NCI-H187 treated with DMSO at 0.1 percent for 48 hours (cell line): ENCODE data around the gene TSNAXIP1.

Experiments
- DNase-seq: peaks from one replicate; lab custom pipeline; 2025; lab: John Stamatoyannopoulos, UW

Gene TSNAXIP1, protein sequence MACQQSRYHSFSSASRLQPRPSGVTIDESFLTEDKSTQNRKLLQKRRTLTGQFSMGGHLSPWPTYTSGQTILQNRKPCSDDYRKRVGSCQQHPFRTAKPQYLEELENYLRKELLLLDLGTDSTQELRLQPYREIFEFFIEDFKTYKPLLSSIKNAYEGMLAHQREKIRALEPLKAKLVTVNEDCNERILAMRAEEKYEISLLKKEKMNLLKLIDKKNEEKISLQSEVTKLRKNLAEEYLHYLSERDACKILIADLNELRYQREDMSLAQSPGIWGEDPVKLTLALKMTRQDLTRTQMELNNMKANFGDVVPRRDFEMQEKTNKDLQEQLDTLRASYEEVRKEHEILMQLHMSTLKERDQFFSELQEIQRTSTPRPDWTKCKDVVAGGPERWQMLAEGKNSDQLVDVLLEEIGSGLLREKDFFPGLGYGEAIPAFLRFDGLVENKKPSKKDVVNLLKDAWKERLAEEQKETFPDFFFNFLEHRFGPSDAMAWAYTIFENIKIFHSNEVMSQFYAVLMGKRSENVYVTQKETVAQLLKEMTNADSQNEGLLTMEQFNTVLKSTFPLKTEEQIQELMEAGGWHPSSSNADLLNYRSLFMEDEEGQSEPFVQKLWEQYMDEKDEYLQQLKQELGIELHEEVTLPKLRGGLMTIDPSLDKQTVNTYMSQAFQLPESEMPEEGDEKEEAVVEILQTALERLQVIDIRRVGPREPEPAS

DNA sequence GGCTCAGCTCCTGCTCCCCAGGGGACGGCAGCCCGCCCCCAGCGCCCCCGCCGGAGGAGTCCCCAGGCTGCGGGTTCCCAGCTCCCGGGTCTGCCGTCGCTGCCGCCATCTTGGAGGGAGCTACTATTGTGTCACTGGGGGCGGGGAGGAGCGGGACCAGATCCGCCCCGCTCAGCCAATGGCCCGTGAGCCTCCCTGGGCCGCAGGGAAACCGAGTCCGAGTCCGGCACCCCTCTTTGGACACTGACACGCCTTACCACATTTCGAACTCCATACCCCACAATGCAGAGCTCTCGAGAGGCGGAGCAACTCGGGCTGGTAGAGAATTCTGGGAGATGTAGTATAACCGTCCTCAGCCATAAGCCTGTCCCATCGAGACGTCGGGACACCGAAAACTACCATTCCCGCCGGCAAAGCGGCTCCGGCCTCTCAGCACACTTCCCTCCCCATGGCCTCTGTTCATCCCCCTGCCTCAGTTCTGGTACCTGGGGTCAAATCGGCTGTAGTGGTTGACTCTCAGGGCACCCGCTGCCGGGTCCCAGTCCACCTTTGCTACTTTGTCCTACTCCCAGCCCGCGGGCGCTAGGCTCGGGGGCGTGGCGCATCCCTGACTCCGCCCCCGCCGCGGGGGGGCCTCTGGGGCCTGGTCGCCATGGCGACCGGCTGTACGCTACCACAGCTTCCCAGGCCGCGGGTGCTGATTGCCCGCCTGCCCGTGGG is at the start of gene TSNAXIP1, which contains the start of gene RANBP10:
TSNAXIP1 (plus strand) TSS at position 462 of the 720 bp plus-strand sequence. CDS start 261 bp downstream, outside the sequence.
RANBP10 (minus strand) TSS at position 133 of the 720 bp plus-strand sequence; CDS start at position 109, 24 bp downstream.
- DNase-seq: peak; percentile 79

DNA sequence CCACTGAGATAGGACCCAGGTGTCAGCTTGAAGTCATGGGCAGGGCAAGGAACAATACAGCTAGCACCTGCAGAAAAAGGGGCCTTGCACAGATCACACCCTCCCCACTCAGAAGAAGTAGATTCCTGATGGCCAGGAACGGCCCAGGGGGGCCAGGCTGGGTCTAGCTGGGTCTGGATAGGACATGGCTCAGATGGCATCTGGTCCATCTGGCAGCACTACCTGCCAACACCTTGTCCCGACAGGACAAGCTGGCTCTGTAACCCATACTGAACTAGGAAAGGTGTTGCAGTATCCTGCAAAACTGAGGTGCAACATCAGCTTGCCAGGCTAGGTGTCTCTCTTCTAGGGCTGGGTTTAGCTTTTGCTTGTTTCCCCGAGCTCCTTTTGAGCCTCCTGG is 48.7 kb upstream of the TSNAXIP1 start:
- DNase-seq: no peak

DNA sequence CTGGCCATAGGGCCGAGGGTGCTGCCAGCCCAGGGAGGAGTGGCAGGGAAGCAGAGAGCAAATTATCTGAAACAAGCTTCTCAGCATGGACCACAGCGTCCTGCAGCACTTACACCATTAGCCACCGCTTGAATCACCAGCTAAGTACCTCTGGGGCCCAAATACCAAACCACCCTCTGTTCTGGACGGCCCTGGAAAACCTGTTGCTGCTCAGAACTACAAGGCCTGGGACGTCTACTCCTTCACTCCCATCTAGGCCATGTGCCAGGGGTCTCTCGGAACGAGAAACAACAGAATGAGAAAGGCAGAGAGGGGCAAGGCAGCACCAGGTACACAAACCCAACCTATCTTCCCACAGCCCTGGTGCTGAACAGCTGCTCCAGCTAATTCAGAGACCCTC is 47.7 kb upstream of the TSNAXIP1 start:
- no peak for DNase-seq

DNA sequence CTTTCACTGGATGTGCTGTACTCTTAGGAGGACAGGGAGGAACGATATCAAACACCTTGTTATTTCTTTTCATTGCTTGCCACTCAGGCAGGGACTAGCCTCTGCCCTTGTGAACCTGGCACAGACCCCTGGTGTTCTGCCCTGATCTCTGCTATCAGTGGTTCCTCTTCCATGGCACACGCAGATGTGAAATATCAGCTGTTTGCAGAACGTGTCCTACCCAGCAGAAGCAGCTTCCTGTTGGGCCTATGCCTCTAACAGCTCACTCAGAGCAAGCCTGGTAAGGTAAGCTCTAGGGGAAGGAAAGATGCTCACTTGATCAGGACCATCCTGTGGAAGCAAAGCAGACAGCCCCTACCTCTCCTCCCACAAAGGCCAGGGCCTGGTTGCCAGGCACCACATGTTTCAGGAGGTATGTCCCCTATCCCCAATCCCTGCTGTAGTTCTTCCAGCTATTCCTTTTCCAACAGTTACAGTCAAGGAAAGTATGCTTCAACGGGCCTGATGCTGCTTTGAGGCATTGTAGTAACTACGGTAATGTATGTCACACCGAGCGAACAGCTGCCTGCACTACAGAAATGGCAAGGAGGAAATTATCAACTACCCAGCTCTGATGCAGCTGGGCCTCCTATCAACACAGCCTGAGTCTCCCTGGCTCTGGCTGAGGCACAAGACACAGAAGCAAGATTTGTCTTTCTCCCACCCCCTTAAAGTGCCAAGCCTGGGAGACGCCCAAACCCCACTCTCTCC is 46.3 kb upstream of the TSNAXIP1 start:
- no peak for DNase-seq

DNA sequence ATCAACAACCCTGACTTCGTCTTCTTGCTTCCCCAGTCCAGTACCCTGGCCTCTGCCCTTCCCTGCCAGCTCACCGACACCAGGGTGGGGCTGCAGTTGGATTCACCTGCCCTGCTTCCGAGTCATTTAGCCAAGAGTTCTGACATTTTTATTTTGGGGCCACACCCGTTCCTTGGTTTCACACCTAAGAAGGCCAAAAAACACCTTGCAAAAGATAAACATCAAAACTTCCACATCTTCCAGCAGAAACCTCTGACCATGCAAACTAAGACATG is 45.8 kb upstream of the TSNAXIP1 start:
- DNase-seq: no peak

DNA sequence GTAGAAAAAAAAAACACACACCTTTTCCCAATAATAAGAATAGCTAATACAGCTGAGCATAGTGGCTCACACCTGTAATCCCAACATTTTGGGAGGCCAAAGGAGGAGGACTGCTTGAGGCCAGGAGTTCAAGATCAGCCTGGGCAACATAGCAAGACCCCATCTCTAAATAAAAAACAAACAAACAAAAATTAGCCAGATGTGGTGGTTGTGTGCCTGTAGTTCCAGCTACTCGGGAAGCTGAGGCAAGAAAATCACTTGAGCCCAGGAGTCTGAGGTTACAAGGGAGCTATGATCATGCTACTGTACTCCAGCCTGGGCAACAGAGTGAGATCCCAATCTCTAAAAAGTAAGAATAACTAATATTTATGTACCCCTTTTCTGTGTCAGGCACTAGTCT is 44.8 kb upstream of the TSNAXIP1 start:
- DNase-seq: no peak

DNA sequence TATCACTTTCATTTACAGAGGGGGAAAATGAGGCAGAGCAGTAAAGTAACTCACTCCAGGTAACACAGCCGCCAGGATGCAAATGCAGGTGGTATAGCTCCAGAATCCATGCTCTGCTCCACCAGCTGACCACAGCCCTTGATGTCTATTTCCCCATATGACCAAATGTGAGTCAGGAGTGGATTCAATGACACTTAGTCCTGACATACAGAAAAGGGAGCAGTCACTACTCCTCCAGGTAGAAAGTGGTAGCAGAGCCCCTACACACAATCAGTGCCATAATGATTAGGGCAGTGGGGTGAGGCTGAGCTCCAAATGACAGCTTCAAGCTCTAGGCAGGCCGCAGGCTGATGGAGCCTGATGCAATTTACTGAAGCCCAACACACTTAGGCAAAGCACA is 44.3 kb upstream of the TSNAXIP1 start:
- DNase-seq: no peak

DNA sequence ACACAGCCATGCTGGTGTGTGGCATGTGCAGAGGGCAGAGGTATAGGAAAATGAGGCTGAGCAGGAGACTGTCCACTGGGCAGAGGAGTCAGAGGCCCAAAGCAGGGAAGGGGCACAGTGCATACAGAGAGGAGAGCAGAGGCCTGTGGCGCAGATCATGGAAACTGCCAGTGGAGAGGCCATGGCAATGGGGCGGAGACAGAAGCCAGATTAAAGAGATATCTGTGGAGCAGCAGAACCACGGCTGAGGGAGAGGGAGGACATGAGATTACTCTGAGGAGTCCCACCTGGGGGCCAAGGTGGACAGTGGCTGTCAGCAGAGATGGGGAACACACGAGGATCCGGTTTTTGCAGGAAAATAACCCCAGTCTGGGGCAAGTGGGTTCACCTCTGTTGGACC is 43.6 kb upstream of the TSNAXIP1 start:
- DNase-seq: no peak

DNA sequence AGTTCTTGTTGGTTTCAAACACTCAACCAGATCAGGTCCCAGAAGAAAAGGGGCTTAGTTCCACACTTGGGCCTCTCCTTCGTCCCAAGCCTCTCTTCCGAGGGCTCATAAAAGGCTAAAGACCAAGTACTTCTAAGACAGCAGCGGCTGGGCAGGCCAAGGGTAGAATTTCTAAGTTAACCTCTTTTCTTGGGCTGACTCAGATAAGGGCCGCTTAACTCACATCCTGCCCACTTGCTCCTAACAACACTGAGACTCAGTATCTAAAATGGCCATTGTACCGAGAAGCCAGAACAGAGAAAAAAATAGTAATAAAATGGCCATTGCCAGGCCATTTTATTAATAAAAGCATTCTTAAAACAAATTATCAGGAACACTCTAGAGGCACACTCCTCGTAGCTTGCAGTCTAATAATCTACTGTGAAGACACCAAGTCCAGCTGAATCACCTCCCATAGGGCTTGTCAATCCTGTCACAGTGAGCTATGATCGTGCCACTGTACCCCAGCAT is 42.5 kb upstream of the TSNAXIP1 start:
- no peak for DNase-seq

DNA sequence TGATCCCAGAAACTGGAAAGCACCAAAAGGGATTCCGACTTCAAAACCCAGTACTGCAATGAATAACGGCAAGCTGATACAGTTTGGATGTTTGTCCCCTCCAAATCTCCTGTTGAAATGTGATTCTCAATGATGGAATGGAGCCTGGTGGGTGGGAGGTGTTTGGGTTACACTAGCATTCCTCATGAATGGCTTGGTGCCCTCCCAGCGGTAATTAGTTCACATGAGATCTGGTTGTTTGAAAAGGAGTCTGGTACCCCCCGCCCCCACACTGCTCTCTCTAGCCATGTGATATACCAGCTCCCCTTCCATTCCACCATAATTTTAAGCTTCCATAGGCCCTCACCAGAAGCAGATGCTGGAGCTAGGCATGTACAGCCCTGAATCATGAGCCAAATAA is 40.4 kb upstream of the TSNAXIP1 start:
- no peak for DNase-seq

DNA sequence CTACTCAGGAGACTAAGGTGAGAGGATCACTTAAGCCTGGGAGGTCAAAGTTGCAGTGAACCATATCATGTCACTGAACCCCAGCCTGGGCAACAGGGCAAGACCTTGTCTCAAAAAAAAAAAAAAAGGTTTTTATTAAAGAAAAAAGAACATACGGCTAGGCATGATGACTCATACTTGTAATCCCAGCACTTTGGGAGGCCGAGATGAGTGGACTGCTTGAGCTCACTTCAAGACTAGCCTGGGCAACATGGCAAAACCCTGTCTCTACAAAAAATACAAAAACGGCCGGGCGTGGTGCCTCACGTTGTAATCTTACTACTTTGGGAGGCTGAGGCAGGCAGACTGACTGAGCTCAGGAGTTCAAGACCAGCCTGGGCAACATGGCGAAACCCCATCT is 38.7 kb upstream of the TSNAXIP1 start:
- no peak for DNase-seq

DNA sequence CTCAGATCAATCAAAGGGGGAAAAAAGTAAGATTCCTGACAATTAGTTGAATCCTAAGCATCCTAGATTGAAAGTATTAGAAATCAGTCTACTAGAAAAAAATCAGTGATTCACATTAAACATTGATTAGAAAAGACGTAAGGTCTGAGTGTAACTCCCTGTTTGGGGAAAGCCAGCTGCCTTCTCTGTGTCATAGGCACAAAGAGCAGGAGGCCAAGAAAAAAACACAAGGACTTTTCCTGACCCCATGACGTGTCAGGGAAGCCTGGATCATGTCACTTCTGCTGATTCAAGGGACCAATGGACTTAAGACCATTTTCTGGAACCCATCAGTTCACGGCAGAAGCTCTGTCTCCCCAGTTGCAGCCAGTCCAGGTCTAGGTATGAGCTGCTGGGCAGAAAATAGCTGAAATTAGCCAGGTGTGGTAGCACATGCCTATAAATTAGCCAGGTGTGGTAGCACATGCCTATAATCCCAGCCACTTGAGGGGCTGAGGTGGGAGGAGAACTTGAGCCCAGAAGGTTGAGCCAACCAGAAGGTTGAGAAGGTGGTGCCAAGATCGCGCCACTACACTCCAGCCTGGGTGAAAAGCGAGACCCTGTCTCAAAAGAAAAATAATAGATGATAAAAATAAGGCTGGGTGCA is 36.2 kb upstream of the TSNAXIP1 start:
- DNase-seq: no peak

DNA sequence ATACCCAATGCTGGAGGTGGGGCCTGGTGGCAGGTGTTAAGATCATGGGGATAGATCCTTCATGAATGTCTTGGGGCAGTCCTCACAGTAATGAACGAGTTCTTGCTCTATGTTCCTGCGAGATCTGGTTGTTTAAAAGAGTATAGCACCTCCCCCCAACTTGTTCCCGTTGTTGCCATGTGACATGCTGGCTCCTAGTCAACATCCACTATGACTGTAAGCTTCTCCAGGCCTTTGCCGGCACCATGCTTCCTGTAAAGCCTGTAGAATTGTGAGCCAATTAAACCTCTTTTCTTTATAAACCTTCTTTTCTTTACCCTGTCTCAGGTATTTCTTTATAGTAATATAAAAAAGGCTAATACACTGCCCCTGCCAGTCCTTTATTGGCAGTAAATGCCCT is 33.6 kb upstream of the TSNAXIP1 start:
- DNase-seq: no peak

DNA sequence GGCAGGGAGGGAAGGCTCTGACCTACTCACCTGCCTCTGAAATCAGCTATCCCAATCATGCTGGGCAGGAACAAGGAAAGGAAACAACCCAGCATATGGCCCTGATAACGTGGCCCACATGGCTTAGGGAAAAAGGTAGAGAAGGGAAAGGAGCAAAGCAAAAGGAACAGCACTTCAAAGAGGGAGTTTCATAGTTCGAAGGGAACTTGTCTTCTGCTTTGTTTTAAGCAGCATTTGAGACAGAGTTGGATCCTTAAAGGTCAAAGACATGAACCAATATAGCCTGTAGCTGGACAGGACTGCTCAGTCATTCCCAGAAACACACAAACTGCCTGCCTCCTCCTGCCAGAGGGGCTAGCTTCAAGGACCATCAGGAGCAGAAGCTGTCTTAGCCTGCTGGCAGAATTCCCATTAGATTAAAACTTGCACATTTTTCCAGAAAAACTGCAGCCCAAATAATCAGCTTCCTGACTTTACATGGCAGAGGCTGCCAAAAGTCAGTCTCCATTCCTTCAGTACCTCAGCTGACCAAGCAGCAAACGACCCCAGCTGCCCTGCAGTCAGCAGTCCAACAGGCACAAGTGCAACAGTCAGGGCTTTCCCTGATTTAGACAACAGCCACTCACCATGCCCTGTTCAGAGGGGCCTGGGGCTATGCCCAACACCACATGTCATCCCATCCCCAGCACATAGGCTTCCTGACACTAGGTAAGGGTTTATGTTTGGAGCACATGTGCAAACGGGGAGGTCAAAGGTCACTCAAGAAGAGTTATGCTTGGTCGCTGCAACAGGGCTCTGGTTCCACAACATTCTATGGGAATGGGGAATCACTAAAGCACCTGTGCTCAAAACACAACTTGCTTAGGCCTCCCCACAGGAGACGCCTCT is 32.9 kb upstream of the TSNAXIP1 start:
- no peak for DNase-seq

DNA sequence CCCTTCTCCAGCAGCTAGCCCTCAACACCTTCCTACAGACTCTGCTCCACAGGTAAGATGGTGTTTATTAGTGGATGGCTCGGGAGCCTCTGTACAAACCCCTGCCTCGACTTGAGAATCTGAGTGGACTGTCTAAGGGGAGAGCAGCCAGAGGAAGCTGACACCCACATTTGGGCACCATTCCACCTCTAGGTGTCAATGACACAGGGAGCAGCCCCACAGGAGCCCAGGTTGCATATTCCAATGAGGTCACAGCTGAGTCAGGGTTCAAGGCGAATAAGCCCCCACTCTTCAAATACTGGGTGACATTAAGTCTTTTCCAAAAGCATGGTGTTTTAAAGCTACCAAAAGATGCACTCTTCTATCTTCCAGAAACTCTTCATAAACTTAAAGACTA is 32.2 kb upstream of the TSNAXIP1 start:
- no peak for DNase-seq

DNA sequence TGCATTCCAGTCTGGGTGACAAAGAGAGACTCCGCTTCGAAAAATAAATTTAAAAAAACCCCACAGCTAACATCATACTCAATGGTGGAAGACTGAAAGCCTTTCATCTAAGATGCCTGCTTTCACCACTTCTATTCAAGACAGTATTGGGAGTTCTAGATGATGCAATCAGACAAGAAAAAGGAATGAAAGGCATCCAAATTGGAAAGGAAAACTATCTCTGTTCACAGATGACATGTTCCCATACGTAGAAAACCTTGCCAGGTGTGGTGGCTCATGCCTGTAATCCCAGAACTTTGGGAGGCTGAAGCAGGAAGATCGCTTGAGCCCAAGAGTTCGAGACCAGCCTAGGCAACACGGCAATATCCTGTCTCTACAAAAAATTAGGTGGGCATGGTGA is 31.4 kb upstream of the TSNAXIP1 start:
- DNase-seq: no peak

DNA sequence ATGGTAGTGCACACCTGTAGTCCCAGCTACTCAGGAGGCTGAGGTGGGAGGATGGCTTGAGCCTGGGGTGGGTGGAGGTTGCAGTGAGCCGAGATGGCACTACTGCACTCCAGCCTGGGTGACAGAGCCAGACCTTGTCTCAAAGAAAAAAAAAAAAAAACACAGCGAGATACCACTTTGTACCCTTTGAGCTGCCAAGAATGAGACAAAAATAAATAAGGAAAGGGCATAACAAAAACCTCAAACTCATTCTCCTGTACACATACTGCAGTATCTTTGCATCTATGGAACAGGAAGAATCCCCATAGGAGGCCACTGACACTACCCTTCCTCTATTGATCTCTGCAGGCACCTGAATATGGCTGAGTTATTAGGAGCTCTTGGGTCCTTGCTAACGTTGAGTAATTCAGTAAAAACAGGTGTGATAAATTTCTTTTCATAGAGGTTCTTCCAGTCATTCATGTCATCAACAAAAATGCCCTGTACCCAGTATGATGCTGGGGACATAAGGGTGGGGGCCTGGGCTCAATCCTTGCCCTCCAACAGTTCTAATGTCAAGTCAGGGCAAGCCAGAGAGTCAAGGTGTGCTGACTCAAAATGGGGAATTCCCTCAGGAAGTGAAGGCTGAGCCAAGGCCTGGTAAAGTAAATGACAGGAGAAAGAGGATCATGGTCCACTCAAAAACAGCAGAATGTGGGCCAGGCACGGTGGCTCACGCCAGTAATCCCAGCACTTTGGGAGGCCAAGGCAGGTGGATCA is 27.3 kb upstream of the TSNAXIP1 start:
- DNase-seq: no peak

DNA sequence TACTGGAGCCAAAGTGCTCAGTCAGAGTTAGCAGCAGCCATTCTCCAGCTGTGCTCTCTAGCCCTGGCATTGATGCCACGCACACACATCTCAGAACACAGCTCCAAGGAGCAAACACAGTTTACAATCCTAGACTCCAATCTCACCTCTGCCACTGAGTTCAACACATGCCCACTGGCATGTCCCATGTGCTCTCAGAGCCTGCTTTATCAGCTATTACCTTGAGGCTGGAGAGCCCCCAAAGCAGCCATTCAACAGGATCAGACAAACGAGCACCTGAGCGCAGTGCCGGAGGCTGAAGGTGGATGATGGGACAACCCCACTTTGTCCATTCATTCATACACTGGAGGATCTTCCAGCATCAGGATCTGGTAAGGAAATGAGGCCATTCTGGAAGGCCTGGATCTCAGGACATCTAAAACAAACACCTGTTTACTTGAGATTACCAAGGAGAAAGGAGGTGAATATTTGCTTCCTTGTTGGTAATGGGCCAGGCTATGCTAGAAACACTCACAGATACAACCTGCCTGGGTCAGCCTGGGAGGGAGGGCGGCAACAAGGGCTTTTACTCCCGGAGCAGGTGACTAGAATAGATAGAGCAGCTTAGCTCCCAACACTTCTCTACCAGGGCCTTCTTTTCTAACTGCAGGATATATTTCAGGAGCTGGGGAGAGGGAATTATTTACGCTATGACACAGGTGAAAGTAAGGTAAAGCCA is 25.7 kb upstream of the TSNAXIP1 start:
- DNase-seq: no peak

DNA sequence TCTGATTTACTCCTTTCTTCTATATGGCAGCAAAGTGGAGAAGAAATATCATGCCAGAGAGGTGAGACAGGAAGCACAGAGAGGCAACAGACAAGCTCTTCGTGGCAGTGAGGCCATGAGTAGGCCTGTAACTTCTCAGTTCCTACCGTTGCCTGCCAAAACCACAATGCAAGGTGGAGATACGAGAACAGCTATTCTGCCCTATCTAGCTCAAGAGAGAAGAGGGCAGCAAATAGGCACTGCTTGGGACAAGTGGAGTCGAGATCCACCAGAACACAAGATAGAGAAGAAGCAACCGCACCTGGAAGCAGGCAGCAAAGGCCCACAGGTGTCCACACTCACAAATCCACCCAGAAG is 25.1 kb upstream of the TSNAXIP1 start:
- no peak for DNase-seq
